K562 (cell line): ENCODE measurements around the gene FGF21. TPM values are rescaled to one million over a fixed set of nuclear protein-coding genes. Genes with fewer than 3 reads are reported as not detected.

Experiments used
- CAMTA2 ChIP-seq: fragments of 250-450 bp; sonication (Bioruptor Pico); conservative IDR thresholded peaks from 2 replicates; pipeline ENCODE4 v1.5.1; 2022
- CC2D1A ChIP-seq: fragments of 450-650 bp; IDR thresholded peaks from 2 replicates; pipeline ENCODE4 v1.6.1; 2017; ENCODE audit warnings: mild to moderate bottlenecking
- CHD1 ChIP-seq: fragments of 200-600 bp; sonication (generic); IDR thresholded peaks from one replicate; pipeline ENCODE4 v1.6.1; 2012; ENCODE audit warnings: mild to moderate bottlenecking, moderate library complexity, low read length, inconsistent platforms
- HCFC1 ChIP-seq: IDR thresholded peaks from 2 replicates; pipeline ENCODE4 v1.6.1; 2012; ENCODE audit warnings: low read depth, low read length, improper control_type of control experiment
- NR2F6 ChIP-seq: fragments of 450-650 bp; formaldehyde crosslinking; IDR thresholded peaks from 2 replicates; pipeline ENCODE4 v1.4.0; 2020; ENCODE audit warnings: mild to moderate bottlenecking
- POLR2AphosphoS2 ChIP-seq: IDR thresholded peaks from 2 replicates; pipeline ENCODE4 v1.6.1; 2012; ENCODE audit warnings: low read length, improper control_type of control experiment
- POLR2G ChIP-seq: fragments of 200-400 bp; formaldehyde crosslinking; IDR thresholded peaks from 2 replicates; pipeline ENCODE4 v1.6.1; 2017; ENCODE audit warnings: low read depth, mild to moderate bottlenecking, antibody characterized with exemption, low read length, moderate library complexity
- POLR3A ChIP-seq: IDR thresholded peaks from 2 replicates; pipeline ENCODE4 v1.6.1; 2011; ENCODE audit warnings: borderline replicate concordance, mild to moderate bottlenecking, moderate library complexity; ENCODE audit not compliant: insufficient read length, insufficient read depth; ENCODE audit errors: extremely low read depth
- PYGO2 ChIP-seq: fragments of 450-650 bp; IDR thresholded peaks from 2 replicates; pipeline ENCODE4 v1.6.1; 2016; ENCODE audit warnings: mild to moderate bottlenecking, missing genetic modification characterization, moderate library complexity, missing compliant biosample characterization
- SAFB ChIP-seq: fragments of 200-400 bp; formaldehyde crosslinking; IDR thresholded peaks from 2 replicates; pipeline ENCODE4 v1.6.1; 2017; ENCODE audit warnings: low read depth, low read length, borderline replicate concordance
- STAG1 ChIP-seq: sonication (generic); formaldehyde crosslinking; IDR thresholded peaks from 2 replicates; pipeline ENCODE4 v1.5.0; 2020; ENCODE audit warnings: missing genetic modification reagents, borderline replicate concordance
- ZNF407 ChIP-seq: fragments of 450-650 bp; IDR thresholded peaks from 2 replicates; pipeline ENCODE4 v1.6.1; 2016; ENCODE audit warnings: low read depth
- ZNF436 ChIP-seq: fragments of 250-450, 450-650 bp; sonication (Bioruptor Pico); formaldehyde crosslinking; IDR thresholded peaks from 2 replicates; pipeline ENCODE4 v1.7.0; 2020; ENCODE audit warnings: mild to moderate bottlenecking
- polyA plus RNA-seq, 8 experiments: library from polyadenylated mRNA; depleted of rRNA in 4 of 8; stranded (reverse) in 5 of 8; unstranded in 3 of 8; fragments of >200 nt; fragmentation: Nextera tagmentation in 2 of 8; fragmentation: Illumina TruSeq in 1 of 8; extraction: Ambion mirVana in 2 of 8; extraction: Trizol in 1 of 8; gene quantifications; 2 replicates each; pipeline versions ENCODE4 v1.2.1 to v1.2.3, GENCODE V29; 2011 to 2014; ENCODE audit warnings: inconsistent platforms in 1 of 8, missing spikeins in 1 of 8
- total RNA-seq, 7 experiments: library from RNA; depleted of rRNA in 6 of 7; stranded (reverse); fragments of >200 nt in 6 of 7; fragmentation: Illumina TruSeq in 2 of 7; extraction: Trizol in 2 of 7; gene quantifications; 2 replicates each; pipeline versions ENCODE4 v1.2.1 to v1.2.3, GENCODE V29; 2011 to 2021; ENCODE audit warnings: low replicate concordance in 1 of 7
- TF ChIP-seq, protein P1 (sequence below): fragments of 450-650 bp; IDR thresholded peaks from 2 replicates; pipeline ENCODE4 v1.6.1; 2018; ENCODE audit not compliant: partially characterized antibody

FGF21 gene
- total and polyA plus RNA-seq, 9 of the 15 experiments (the other 6 are each of a cell fraction or from before 2014, with no cell fraction given): 0.04 to 0.77 (median 0.09) TPM; not detected in 6

GRCh38 chr19:48780631-48781391 lies 25.5 kb downstream of the FGF21 start (continued):
- no peak for TF ChIP-seq ZNF407
- no peak; the same call in 1 of the 2 replicates for TF ChIP-seq CC2D1A
- no peak for TF ChIP-seq CHD1
- no peak for TF ChIP-seq PYGO2
- peak; percentile 46; the same call in 1 of the 2 replicates for TF ChIP-seq POLR2G
- TF ChIP-seq HCFC1: no peak
- TF ChIP-seq SAFB: no peak
- no peak for TF ChIP-seq STAG1 (CRISPR knock-in tag)
- no peak for TF ChIP-seq CAMTA2 (CRISPR knock-in tag)
- TF ChIP-seq POLR2AphosphoS2: no peak
- no peak for TF ChIP-seq ZNF436 (CRISPR knock-in tag)
- TF ChIP-seq, protein P1, sequence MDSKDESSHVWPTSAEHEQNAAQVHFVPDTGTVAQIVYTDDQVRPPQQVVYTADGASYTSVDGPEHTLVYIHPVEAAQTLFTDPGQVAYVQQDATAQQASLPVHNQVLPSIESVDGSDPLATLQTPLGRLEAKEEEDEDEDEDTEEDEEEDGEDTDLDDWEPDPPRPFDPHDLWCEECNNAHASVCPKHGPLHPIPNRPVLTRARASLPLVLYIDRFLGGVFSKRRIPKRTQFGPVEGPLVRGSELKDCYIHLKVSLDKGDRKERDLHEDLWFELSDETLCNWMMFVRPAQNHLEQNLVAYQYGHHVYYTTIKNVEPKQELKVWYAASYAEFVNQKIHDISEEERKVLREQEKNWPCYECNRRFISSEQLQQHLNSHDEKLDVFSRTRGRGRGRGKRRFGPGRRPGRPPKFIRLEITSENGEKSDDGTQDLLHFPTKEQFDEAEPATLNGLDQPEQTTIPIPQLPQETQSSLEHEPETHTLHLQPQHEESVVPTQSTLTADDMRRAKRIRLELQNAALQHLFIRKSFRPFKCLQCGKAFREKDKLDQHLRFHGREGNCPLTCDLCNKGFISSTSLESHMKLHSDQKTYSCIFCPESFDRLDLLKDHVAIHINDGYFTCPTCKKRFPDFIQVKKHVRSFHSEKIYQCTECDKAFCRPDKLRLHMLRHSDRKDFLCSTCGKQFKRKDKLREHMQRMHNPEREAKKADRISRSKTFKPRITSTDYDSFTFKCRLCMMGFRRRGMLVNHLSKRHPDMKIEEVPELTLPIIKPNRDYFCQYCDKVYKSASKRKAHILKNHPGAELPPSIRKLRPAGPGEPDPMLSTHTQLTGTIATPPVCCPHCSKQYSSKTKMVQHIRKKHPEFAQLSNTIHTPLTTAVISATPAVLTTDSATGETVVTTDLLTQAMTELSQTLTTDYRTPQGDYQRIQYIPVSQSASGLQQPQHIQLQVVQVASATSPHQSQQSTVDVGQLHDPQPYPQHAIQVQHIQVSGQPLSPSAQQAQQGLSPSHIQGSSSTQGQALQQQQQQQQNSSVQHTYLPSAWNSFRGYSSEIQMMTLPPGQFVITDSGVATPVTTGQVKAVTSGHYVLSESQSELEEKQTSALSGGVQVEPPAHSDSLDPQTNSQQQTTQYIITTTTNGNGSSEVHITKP: no peak
- no peak for TF ChIP-seq POLR3A
- TF ChIP-seq NR2F6: no peak
